Measurements from ENCODE around the gene HS6ST3.

The HS6ST3 gene

GRCh38 chr13:96294930-96295881 is 205.3 kb downstream of the HS6ST3 start:
- Histone ChIP-seq H3K27ac (no peak overlapping the region), H3K4me3 (no peak overlapping the region), H3K36me3 (no peaks in the 10 kb centered on the region), H3K27me3 (no peaks in the 10 kb centered on the region), H3K4me1 (no peaks in the 10 kb centered on the region), H3K9me3 (no peaks in the 10 kb centered on the region)
- intact Hi-C loops (cut with DNase I; ENCODE audit: low total_unique reads), result no loop called here
- TF ChIP-seq CTCF (IDR thresholded peaks at IDR 0.05), result no peak
- DNase-seq, result no peak

- intact Hi-C loops (cut with DNase I; ENCODE audit: low total_unique reads), result no loop called here
These were observed 207.5 kb downstream of the HS6ST3 start for GRCh38 chr13:96297360-96297759.

GRCh38 chr13:96299235-96299634 is 209.3 kb downstream of the HS6ST3 start:
- intact Hi-C loops (cut with DNase I; ENCODE audit: low total_unique reads), result no loop called here
- no peak for TF ChIP-seq CTCF (IDR thresholded peaks at IDR 0.05)

More at GRCh38 chr13:96297360-96297759, 207.5 kb downstream of the HS6ST3 start:
- Histone ChIP-seq H3K9me3 (no peaks in the 10 kb centered on the region), H3K27ac (no peak overlapping the region), H3K36me3 (no peaks in the 10 kb centered on the region), H3K4me3 (no peak overlapping the region), H3K27me3 (no peaks in the 10 kb centered on the region), H3K4me1 (no peaks in the 10 kb centered on the region)
- no peak for TF ChIP-seq CTCF (IDR thresholded peaks at IDR 0.05)
- DNase-seq, result no peak

GRCh38 chr13:96308568-96308967 is 218.7 kb downstream of the HS6ST3 start:
- Histone ChIP-seq H3K4me3 (no peak overlapping the region), H3K4me1 (no peaks in the 10 kb centered on the region), H3K9me3 (no peaks in the 10 kb centered on the region), H3K27me3 (no peaks in the 10 kb centered on the region), H3K27ac (no peak overlapping the region), H3K36me3 (no peaks in the 10 kb centered on the region)
- TF ChIP-seq CTCF (IDR thresholded peaks at IDR 0.05), result no peak
- no peak for DNase-seq
- intact Hi-C loops (cut with DNase I; ENCODE audit: low total_unique reads), result no loop called here

More at GRCh38 chr13:96299235-96299634, 209.3 kb downstream of the HS6ST3 start:
- Histone ChIP-seq H3K9me3 (no peaks in the 10 kb centered on the region), H3K4me3 (no peak overlapping the region), H3K36me3 (no peaks in the 10 kb centered on the region), H3K27ac (no peak overlapping the region), H3K27me3 (no peaks in the 10 kb centered on the region), H3K4me1 (no peaks in the 10 kb centered on the region)
- DNase-seq, result no peak

GRCh38 chr13:96314974-96315373 is 225.1 kb downstream of the HS6ST3 start:
- intact Hi-C loops (cut with DNase I; ENCODE audit: low total_unique reads), result no loop called here
- Histone ChIP-seq H3K36me3 (no peaks in the 10 kb centered on the region), H3K27ac (no peak overlapping the region), H3K9me3 (no peaks in the 10 kb centered on the region), H3K27me3 (no peaks in the 10 kb centered on the region), H3K4me1 (no peaks in the 10 kb centered on the region), H3K4me3 (no peak overlapping the region)
- DNase-seq, result no peak
- no peak for TF ChIP-seq CTCF (IDR thresholded peaks at IDR 0.05)

Data from tibial artery (tissue), 4 donors.